HepG2 (cell line): ENCODE data around the gene DIPK1B. TPM values are rescaled to one million over a fixed set of nuclear protein-coding genes. Genes with fewer than 3 reads are reported as not detected.
A peak's percentile ranks its signal among the peaks of the same experiment; 100 is the strongest.

ENCODE experiments used
- AGO1 ChIP-seq: fragments of 200-400 bp; formaldehyde crosslinking; IDR thresholded peaks from 2 replicates; pipeline ENCODE4 v1.6.1; 2017; ENCODE audit warnings: mild to moderate bottlenecking, low read depth, low read length, moderate library complexity; ENCODE audit not compliant: poor library complexity, severe bottlenecking
- BCL6 ChIP-seq: IDR thresholded peaks from 2 replicates; pipeline ENCODE4 v1.6.1; 2016; ENCODE audit warnings: missing genetic modification reagents, missing compliant biosample characterization
- FLYWCH1 ChIP-seq: sonication (generic); formaldehyde crosslinking; IDR thresholded peaks from 2 replicates; pipeline ENCODE4 v1.8.1; 2023; ENCODE audit warnings: mild to moderate bottlenecking, missing genetic modification reagents
- FOXO1 ChIP-seq: sonication (generic); formaldehyde crosslinking; IDR thresholded peaks from 2 replicates; pipeline ENCODE4 v1.4.0; 2020; ENCODE audit warnings: missing genetic modification reagents
- HNF4A ChIP-seq: sonication (generic); formaldehyde crosslinking; IDR thresholded peaks from 2 replicates; pipeline ENCODE4 v1.4.0; 2020; ENCODE audit warnings: missing genetic modification reagents
- MAZ ChIP-seq, 2 experiments: sonication (generic) in 1 of 2; formaldehyde crosslinking in 1 of 2; IDR thresholded peaks; 2 replicates each; pipeline versions ENCODE4 v1.5.0 to v1.6.1; 2012 to 2020; ENCODE audit warnings: low read depth in 2 of 2, mild to moderate bottlenecking in 2 of 2, borderline replicate concordance in 1 of 2, improper control_type of control experiment in 1 of 2, low read length in 1 of 2, missing genetic modification reagents in 1 of 2, moderate library complexity in 1 of 2
- MXD4 ChIP-seq: IDR thresholded peaks from 2 replicates; pipeline ENCODE4 v1.6.1; 2016; ENCODE audit warnings: mild to moderate bottlenecking, missing biosample characterization, missing genetic modification reagents
- NR2F1 ChIP-seq, 2 experiments: fragments of 450-650 bp in 1 of 2; formaldehyde crosslinking in 1 of 2; IDR thresholded peaks; 2 replicates each; pipeline versions ENCODE4 v1.5.0 to v1.6.1; 2016 to 2020; ENCODE audit warnings: mild to moderate bottlenecking in 1 of 2, missing compliant biosample characterization in 1 of 2, missing genetic modification reagents in 1 of 2, moderate library complexity in 1 of 2
- PAX8 ChIP-seq: sonication (generic); formaldehyde crosslinking; IDR thresholded peaks from 2 replicates; pipeline ENCODE4 v1.8.0; 2022; ENCODE audit warnings: mild to moderate bottlenecking, missing genetic modification reagents, borderline replicate concordance
- PHB2 ChIP-seq: fragments of 450-650 bp; IDR thresholded peaks from 2 replicates; pipeline ENCODE4 v1.6.1; 2018; ENCODE audit not compliant: partially characterized antibody
- RXRB ChIP-seq: IDR thresholded peaks from 2 replicates; pipeline ENCODE4 v1.6.1; 2016; ENCODE audit warnings: borderline replicate concordance, missing genetic modification reagents, missing compliant biosample characterization
- SMARCE1 ChIP-seq: fragments of 450-650 bp; IDR thresholded peaks from 2 replicates; pipeline ENCODE4 v1.6.1; 2017; ENCODE audit warnings: borderline replicate concordance
- ZBTB42 ChIP-seq: sonication (generic); formaldehyde crosslinking; IDR thresholded peaks from 2 replicates; pipeline ENCODE4 v1.5.0; 2020; ENCODE audit warnings: mild to moderate bottlenecking, missing genetic modification reagents
- ZKSCAN5 ChIP-seq: sonication (generic); formaldehyde crosslinking; IDR thresholded peaks from 2 replicates; pipeline ENCODE4 v1.5.1; 2020; ENCODE audit warnings: mild to moderate bottlenecking, missing genetic modification reagents
- ZNF20 ChIP-seq: sonication (generic); formaldehyde crosslinking; IDR thresholded peaks from 2 replicates; pipeline ENCODE4 v1.4.0; 2020; ENCODE audit warnings: mild to moderate bottlenecking, moderate library complexity, missing genetic modification reagents
- ZNF326 ChIP-seq: sonication (generic); formaldehyde crosslinking; IDR thresholded peaks from 2 replicates; pipeline ENCODE4 v1.4.0; 2020; ENCODE audit warnings: missing genetic modification reagents, borderline replicate concordance
- ZNF557 ChIP-seq: sonication (generic); formaldehyde crosslinking; IDR thresholded peaks from 2 replicates; pipeline ENCODE4 v1.4.0; 2020; ENCODE audit warnings: missing genetic modification reagents
- ZNF747 ChIP-seq: sonication (generic); formaldehyde crosslinking; IDR thresholded peaks from 2 replicates; pipeline ENCODE4 v1.8.1; 2023; ENCODE audit warnings: missing genetic modification reagents, mild to moderate bottlenecking, borderline replicate concordance
- ZNF768 ChIP-seq: sonication (generic); formaldehyde crosslinking; IDR thresholded peaks from 2 replicates; pipeline ENCODE4 v1.4.0; 2020; ENCODE audit warnings: missing genetic modification reagents
- ZNF772 ChIP-seq: sonication (generic); formaldehyde crosslinking; IDR thresholded peaks from 2 replicates; pipeline ENCODE4 v1.5.0; 2020; ENCODE audit warnings: mild to moderate bottlenecking, missing genetic modification reagents
- ZNF841 ChIP-seq: sonication (generic); formaldehyde crosslinking; IDR thresholded peaks from 2 replicates; pipeline ENCODE4 v1.8.1; 2023; ENCODE audit warnings: missing genetic modification reagents, borderline replicate concordance
- polyA plus RNA-seq, 8 experiments: library from polyadenylated mRNA; depleted of rRNA in 3 of 8; stranded (reverse) in 7 of 8; unstranded in 1 of 8; fragments of >200 nt; fragmentation: Illumina TruSeq in 4 of 8; extraction: Trizol in 4 of 8; gene quantifications; 2 replicates each; pipeline versions ENCODE4 v1.2.1 to v1.2.3, GENCODE V29; 2011 to 2016; ENCODE audit warnings: low read depth in 4 of 8, missing spikeins in 1 of 8, mixed read lengths in 1 of 8; ENCODE audit not compliant: insufficient read depth in 1 of 8
- total RNA-seq, 5 experiments: library from RNA; depleted of rRNA; stranded (reverse); fragments of >200 nt; fragmentation: Illumina TruSeq; extraction: Trizol; gene quantifications; 2 replicates each; pipeline ENCODE4 v1.2.3, GENCODE V29; 2016; ENCODE audit warnings: low read depth in 1 of 5
- TF ChIP-seq, protein P1 (sequence below): sonication (generic); formaldehyde crosslinking; IDR thresholded peaks from 2 replicates; pipeline ENCODE4 v1.4.0; 2020; ENCODE audit warnings: missing genetic modification reagents
- TF ChIP-seq, protein P2 (sequence below), 2 experiments: fragments of 450-650 bp in 1 of 2; sonication (generic) in 1 of 2; formaldehyde crosslinking; IDR thresholded peaks; 2 replicates each; pipeline versions ENCODE4 v1.5.0 to v1.8.0; 2020 to 2022; ENCODE audit warnings: mild to moderate bottlenecking in 1 of 2, missing genetic modification reagents in 1 of 2
- TF ChIP-seq, protein P3 (sequence below): sonication (generic); formaldehyde crosslinking; IDR thresholded peaks from 2 replicates; pipeline ENCODE4 v1.4.0; 2020; ENCODE audit warnings: missing genetic modification reagents
- TF ChIP-seq, protein P4 (sequence below): sonication (generic); formaldehyde crosslinking; IDR thresholded peaks from 2 replicates; pipeline ENCODE4 v1.9.0; 2022; ENCODE audit warnings: missing genetic modification reagents, mild to moderate bottlenecking, borderline replicate concordance

Gene DIPK1B
- total and polyA plus RNA-seq, 2 of the 13 experiments (the other 11 are each of a cell fraction or from before 2014, with no cell fraction given): 0.18 to 3.9 TPM

DNA sequence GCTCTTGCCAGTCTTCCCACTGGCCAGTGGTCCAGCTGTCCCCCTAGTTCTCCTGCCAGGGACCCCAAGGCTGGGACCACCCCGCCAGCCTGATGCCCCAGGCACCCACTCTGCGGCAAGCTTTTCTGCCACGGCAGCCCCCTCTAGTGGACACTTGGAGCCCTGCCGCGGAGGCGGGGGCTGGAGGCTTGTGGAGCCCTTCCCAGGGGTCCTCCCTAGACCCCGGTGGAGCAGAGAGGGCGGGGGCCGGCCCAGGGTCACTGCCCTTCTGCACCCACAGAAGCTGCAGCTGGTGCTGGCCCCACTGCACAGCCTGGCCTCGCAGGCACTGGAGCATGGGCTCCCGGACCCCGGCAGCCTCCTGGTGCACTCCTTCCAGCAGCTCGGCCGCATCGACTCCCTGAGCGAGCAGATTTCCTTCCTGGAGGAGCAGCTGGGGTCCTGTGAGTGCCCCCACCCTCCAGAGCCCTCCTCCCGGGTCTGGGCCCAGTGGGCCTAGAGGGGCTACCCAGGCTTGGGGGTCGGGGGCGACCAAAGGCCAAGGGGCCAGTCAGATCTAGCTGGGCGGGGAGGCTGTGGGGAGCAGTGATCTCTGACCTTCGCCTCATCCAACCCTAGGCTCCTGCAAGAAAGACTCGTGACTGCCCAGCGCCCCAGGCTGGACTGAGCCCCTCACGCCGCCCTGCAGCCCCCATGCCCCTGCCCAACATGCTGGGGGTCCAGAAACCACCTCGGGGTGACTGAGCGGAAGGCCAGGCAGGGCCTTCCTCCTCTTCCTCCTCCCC lies 40.5 kb upstream of the DIPK1B start (continued):
- TF ChIP-seq, protein P1, sequence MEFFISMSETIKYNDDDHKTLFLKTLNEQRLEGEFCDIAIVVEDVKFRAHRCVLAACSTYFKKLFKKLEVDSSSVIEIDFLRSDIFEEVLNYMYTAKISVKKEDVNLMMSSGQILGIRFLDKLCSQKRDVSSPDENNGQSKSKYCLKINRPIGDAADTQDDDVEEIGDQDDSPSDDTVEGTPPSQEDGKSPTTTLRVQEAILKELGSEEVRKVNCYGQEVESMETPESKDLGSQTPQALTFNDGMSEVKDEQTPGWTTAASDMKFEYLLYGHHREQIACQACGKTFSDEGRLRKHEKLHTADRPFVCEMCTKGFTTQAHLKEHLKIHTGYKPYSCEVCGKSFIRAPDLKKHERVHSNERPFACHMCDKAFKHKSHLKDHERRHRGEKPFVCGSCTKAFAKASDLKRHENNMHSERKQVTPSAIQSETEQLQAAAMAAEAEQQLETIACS (CRISPR knock-in tag): no peak
- TF ChIP-seq ZNF326 (no peak), FLYWCH1 (CRISPR knock-in tag) (no peak), NR2F1 (CRISPR knock-in tag; IDR thresholded peaks at IDR 0.05) (no peak), ZKSCAN5 (CRISPR knock-in tag) (no peak), HNF4A (CRISPR knock-in tag) (no peak), ZNF768 (CRISPR knock-in tag) (peak; percentile 20; the same call in 1 of the 2 replicates), ZBTB42 (CRISPR knock-in tag) (no peak), ZNF747 (CRISPR knock-in tag) (no peak), FOXO1 (CRISPR knock-in tag) (no peak), MAZ (IDR thresholded peaks at IDR 0.05; ENCODE audit: borderline replicate concordance, low read depth, low read length) (peak; percentile 69; the same call in 1 of the 2 replicates), MAZ (CRISPR knock-in tag; IDR thresholded peaks at IDR 0.05; ENCODE audit: low read depth) (no peak), PHB2 (no peak), ZNF557 (CRISPR knock-in tag) (no peak), ZNF772 (CRISPR knock-in tag) (no peak), ZNF841 (CRISPR knock-in tag) (no peak), RXRB (CRISPR knock-in tag) (no peak), SMARCE1 (no peak), AGO1 (peak; percentile 72), MXD4 (CRISPR knock-in tag) (no peak), ZNF20 (CRISPR knock-in tag) (no peak), PAX8 (CRISPR knock-in tag) (no peak), BCL6 (CRISPR knock-in tag) (peak; percentile 19; the same call in 1 of the 2 replicates)
- TF ChIP-seq, protein P2, sequence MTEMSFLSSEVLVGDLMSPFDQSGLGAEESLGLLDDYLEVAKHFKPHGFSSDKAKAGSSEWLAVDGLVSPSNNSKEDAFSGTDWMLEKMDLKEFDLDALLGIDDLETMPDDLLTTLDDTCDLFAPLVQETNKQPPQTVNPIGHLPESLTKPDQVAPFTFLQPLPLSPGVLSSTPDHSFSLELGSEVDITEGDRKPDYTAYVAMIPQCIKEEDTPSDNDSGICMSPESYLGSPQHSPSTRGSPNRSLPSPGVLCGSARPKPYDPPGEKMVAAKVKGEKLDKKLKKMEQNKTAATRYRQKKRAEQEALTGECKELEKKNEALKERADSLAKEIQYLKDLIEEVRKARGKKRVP (CRISPR knock-in tag; IDR thresholded peaks at IDR 0.05): no peak
- TF ChIP-seq, protein P3, sequence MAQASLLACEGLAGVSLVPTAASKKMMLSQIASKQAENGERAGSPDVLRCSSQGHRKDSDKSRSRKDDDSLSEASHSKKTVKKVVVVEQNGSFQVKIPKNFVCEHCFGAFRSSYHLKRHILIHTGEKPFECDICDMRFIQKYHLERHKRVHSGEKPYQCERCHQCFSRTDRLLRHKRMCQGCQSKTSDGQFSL: 0 out of 2 replicates have a peak, but pooled peaks have one; percentile 30
- TF ChIP-seq, protein P4, sequence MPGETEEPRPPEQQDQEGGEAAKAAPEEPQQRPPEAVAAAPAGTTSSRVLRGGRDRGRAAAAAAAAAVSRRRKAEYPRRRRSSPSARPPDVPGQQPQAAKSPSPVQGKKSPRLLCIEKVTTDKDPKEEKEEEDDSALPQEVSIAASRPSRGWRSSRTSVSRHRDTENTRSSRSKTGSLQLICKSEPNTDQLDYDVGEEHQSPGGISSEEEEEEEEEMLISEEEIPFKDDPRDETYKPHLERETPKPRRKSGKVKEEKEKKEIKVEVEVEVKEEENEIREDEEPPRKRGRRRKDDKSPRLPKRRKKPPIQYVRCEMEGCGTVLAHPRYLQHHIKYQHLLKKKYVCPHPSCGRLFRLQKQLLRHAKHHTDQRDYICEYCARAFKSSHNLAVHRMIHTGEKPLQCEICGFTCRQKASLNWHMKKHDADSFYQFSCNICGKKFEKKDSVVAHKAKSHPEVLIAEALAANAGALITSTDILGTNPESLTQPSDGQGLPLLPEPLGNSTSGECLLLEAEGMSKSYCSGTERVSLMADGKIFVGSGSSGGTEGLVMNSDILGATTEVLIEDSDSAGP (CRISPR knock-in tag): 0 out of 2 replicates have a peak, but pooled peaks have one; percentile 43
